Sigmoid colon (tissue), 7 donors: ENCODE data around the gene SIX2. TPM values are rescaled to one million over a fixed set of nuclear protein-coding genes. Genes with fewer than 3 reads are reported as not detected.
A peak's percentile ranks its signal among the peaks of the same experiment; 100 is the strongest.

Source experiments
- DNase-seq: peaks from one replicate; pipeline ENCODE4 v3.0.0-alpha.2; 2019
- H3K27ac ChIP-seq, 4 donors: fragments of 200-600 bp; sonication (generic); one replicate each; pipeline ENCODE4 v1.5.1; 2016 to 2019; ENCODE audit warnings: mild to moderate bottlenecking in 1 of 4
- H3K27me3 ChIP-seq, 3 donors: fragments of 200-600 bp; sonication (generic); one replicate each; pipeline ENCODE4 v1.5.1; 2019; ENCODE audit warnings: mild to moderate bottlenecking in 1 of 3
- H3K36me3 ChIP-seq, 4 donors: fragments of 200-600 bp; sonication (generic); one replicate each; pipeline ENCODE4 v1.5.1; 2016 to 2019
- H3K4me1 ChIP-seq, 4 donors: fragments of 200-600 bp; sonication (generic); one replicate each; pipeline ENCODE4 v1.5.1; 2017 to 2019
- H3K4me3 ChIP-seq, 4 donors: fragments of 200-600 bp; sonication (generic); one replicate each; pipeline ENCODE4 v1.5.1; 2017 to 2019; ENCODE audit warnings: mild to moderate bottlenecking in 2 of 4, moderate library complexity in 1 of 4
- H3K9me3 ChIP-seq, 4 donors: fragments of 200-600 bp in 3 of 4; sonication (generic) in 3 of 4; one replicate each; pipeline versions ENCODE4 v1.5.1 to v1.6.1; 2013 to 2019
- EP300 ChIP-seq, 4 donors: sonication (generic); formaldehyde crosslinking; IDR thresholded peaks; one replicate each; pipeline ENCODE4 v1.6.1; 2017; ENCODE audit warnings: antibody characterized with exemption in 4 of 4
- POLR2A ChIP-seq, 2 donors: fragments of 450-650 bp; IDR thresholded peaks; one replicate each; pipeline ENCODE4 v1.6.1; 2016; ENCODE audit warnings: antibody characterized with exemption in 2 of 2, mild to moderate bottlenecking in 2 of 2, moderate library complexity in 2 of 2
- POLR2AphosphoS5 ChIP-seq, 4 donors: sonication (generic); formaldehyde crosslinking; IDR thresholded peaks; one replicate each; pipeline ENCODE4 v1.6.1; 2017; ENCODE audit warnings: antibody characterized with exemption in 4 of 4
- WGBS, 2 donors: extraction: QIAGEN DNeasy Blood & Tissue Kit; methylation state at CpG; one replicate each; pipeline ENCODE4 v1.1.7; 2013; 5-methylcytosine and 5-hydroxymethylcytosine counted together
- intact Hi-C: fragments of 100-400 bp; cut with DNase I; formaldehyde crosslinking; loops from one replicate; pipeline ENCODE4 v1.15.1; 2023
- polyA plus RNA-seq, 3 donors: library from polyadenylated mRNA; stranded (reverse); fragments of 200-250 nt; gene quantifications; one replicate each; pipeline ENCODE4 v1.2.3, GENCODE V29; 2013
- total RNA-seq, 4 donors: library from RNA; depleted of rRNA; stranded (reverse); fragments of >200 nt; gene quantifications; one replicate each; pipeline ENCODE4 v1.1.0, GENCODE V29; 2016
- TF ChIP-seq, protein P1 (sequence below), 4 experiments: fragments of 450-650 bp in 3 of 4; fragments of 200-600 bp in 1 of 4; IDR thresholded peaks; one replicate each; pipeline ENCODE4 v1.5.1; 2016 to 2019; ENCODE audit warnings: antibody characterized with exemption in 4 of 4, mild to moderate bottlenecking in 3 of 4, moderate library complexity in 2 of 4
- donor health status: healthy with polysubstance abuse.
- donor health status: Bipolar disorder and iron deficiency.
- donor health status: healthy.

SIX2 gene
- total and polyA plus RNA-seq, 7 donors = 0.03 to 1.7 TPM; not detected in 5

- Histone ChIP-seq H3K36me3 (no peaks in the 10 kb centered on the region), H3K4me3 (no peak overlapping the region), H3K4me1 (peaks cover 0 to 50% (median 48%) of the 10 kb centered on the region in 4 donors), H3K27me3 (peaks cover 49 to 90% (median 73%) of the 10 kb centered on the region in 3 donors), H3K9me3 (no peaks in the 10 kb centered on the region), H3K27ac (no peak overlapping the region)
- no peak for TF ChIP-seq POLR2AphosphoS5 (IDR thresholded peaks at IDR 0.05)
- TF ChIP-seq EP300 (IDR thresholded peaks at IDR 0.05) = no peak
- TF ChIP-seq POLR2A (IDR thresholded peaks at IDR 0.05) = no peak
- TF ChIP-seq, protein P1, sequence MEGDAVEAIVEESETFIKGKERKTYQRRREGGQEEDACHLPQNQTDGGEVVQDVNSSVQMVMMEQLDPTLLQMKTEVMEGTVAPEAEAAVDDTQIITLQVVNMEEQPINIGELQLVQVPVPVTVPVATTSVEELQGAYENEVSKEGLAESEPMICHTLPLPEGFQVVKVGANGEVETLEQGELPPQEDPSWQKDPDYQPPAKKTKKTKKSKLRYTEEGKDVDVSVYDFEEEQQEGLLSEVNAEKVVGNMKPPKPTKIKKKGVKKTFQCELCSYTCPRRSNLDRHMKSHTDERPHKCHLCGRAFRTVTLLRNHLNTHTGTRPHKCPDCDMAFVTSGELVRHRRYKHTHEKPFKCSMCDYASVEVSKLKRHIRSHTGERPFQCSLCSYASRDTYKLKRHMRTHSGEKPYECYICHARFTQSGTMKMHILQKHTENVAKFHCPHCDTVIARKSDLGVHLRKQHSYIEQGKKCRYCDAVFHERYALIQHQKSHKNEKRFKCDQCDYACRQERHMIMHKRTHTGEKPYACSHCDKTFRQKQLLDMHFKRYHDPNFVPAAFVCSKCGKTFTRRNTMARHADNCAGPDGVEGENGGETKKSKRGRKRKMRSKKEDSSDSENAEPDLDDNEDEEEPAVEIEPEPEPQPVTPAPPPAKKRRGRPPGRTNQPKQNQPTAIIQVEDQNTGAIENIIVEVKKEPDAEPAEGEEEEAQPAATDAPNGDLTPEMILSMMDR (IDR thresholded peaks at IDR 0.05) = no peak
- WGBS, 2 donors = 27 to 28% methylated on average over 13 of the region's 13 CpGs
- no peak for DNase-seq
- intact Hi-C loops = no loop called here
Observed at GRCh38 chr2:45012733-45013132, 3.5 kb upstream of the SIX2 start.

DNA sequence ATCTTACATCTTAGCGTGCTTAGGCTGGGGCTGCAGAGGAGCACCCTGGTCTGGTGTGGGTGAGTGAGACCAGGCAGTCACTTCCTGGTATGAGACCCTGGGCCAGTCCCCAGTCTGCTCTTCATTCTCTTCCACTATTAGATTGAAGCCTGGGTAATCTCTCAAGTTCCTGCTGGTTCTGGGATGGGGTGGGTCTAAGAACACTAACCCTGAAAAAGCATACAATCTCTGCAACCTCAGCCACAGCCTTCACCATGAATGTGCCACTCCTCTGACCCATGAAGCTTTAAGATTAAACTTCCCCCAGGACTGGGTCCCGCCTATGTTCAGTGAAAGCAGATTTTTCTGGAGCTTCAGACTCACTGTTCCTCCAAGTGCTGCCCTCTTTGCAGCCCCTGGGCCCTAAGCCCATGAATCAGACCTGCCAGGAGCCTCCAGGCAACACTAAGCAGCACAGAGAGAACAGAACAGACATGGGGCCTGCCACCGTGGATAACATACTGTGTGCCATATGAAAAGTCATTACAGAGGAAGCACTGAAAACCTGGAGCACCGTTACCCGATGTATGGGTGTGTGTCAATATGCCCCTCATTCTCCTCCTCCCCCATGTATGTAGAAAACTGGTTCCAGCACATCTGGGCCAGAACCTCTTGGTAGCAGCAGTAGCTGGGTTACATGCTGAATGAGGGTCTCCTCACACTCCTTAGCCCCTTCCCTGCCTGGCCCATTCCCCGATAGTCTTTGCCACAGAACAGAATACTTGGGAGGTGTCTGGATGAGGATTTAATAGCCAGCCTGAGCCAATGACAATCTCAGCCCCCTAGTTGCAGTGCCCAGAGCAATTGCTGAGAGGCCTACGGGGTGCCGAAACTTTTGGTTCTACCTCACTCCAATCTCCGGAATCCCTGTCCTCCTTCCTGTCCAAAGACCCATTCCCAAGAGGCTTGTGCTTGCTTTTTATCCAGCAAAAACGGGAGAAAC is 2.7 kb upstream of the SIX2 start:
- peaks cover 0 to 50% (median 48%) of the 10 kb centered on the region in 4 donors for H3K4me1 ChIP-seq
- H3K36me3 ChIP-seq = no peaks in the 10 kb centered on the region
- no peak overlapping the region for H3K4me3 ChIP-seq
- no peak for DNase-seq
- no peak overlapping the region for H3K27ac ChIP-seq
- intact Hi-C loops = no loop called here
- H3K27me3 ChIP-seq = peaks cover 50 to 94% (median 81%) of the 10 kb centered on the region in 3 donors
- TF ChIP-seq POLR2AphosphoS5 (IDR thresholded peaks at IDR 0.05) (no peak), EP300 (IDR thresholded peaks at IDR 0.05) (no peak), POLR2A (IDR thresholded peaks at IDR 0.05) (no peak)
- TF ChIP-seq, protein P1 (IDR thresholded peaks at IDR 0.05) = no peak
- WGBS, 2 donors = 38 to 41% methylated on average over 10 of the region's 10 CpGs
- no peaks in the 10 kb centered on the region for H3K9me3 ChIP-seq

DNA sequence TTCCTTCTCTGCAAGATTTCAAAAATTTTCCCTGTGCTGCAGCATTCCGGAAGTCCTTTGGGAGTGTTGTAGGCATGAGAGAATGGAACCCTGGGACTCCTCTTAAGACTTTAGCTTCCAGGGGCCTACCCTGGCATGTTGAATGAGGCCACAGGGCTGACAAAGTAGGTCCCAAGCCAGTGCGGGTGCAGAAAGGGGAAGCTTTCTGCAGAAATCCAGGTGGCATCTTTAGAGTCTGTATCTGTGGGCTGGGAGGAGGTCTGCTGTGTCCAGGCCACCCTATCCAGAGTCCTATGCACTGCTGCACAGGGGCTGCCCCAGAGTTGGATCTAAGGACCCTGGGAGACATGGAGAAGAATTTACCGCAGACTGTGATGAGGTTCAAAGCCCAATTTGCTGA is 1.9 kb upstream of the SIX2 start:
- no peak for DNase-seq
- intact Hi-C loops = no loop called here
- no peak overlapping the region for H3K27ac ChIP-seq
- WGBS, 2 donors = 54 to 71% methylated on average over 3 of the region's 3 CpGs
- TF ChIP-seq POLR2A (IDR thresholded peaks at IDR 0.05) (no peak), POLR2AphosphoS5 (IDR thresholded peaks at IDR 0.05) (no peak), EP300 (IDR thresholded peaks at IDR 0.05) (no peak)
- TF ChIP-seq, protein P1 (IDR thresholded peaks at IDR 0.05) = no peak
- H3K4me3 ChIP-seq = no peak overlapping the region
- peaks cover 57 to 100% (median 87%) of the 10 kb centered on the region in 3 donors for H3K27me3 ChIP-seq
- no peaks in the 10 kb centered on the region for H3K36me3 ChIP-seq
- peaks cover 0 to 50% (median 48%) of the 10 kb centered on the region in 4 donors for H3K4me1 ChIP-seq
- H3K9me3 ChIP-seq = no peaks in the 10 kb centered on the region

DNA sequence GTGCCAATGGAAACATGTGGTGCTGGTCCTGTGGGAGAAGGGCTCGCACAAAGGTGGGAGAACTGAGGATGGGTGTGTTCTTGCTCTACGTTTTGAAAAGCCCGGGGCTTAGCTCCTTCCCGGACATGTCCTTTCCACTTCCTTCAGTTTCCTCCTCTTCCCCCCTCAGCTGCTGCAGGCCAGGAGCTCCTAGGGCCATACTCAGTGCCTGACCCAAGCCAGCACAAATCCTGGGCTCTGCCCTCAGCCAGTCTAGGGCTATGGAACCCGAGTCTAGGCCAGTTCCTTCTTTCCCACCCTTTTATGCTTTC is 1.4 kb upstream of the SIX2 start:
- peaks cover 61 to 100% (median 87%) of the 10 kb centered on the region in 3 donors for H3K27me3 ChIP-seq
- intact Hi-C loops = no loop called here
- no peak for DNase-seq
- H3K27ac ChIP-seq = peak overlapping the region in 2 of 4 donors; percentile 58 to 80
- WGBS, 2 donors = 6 to 9% methylated on average over 5 of the region's 5 CpGs
- H3K4me1 ChIP-seq = peaks cover 0 to 50% (median 48%) of the 10 kb centered on the region in 4 donors
- H3K4me3 ChIP-seq = peak overlapping the region; percentile 24 to 47 (median 42)
- no peaks in the 10 kb centered on the region for H3K36me3 ChIP-seq
- no peaks in the 10 kb centered on the region for H3K9me3 ChIP-seq
- no peak for TF ChIP-seq POLR2A (IDR thresholded peaks at IDR 0.05)
- no peak for TF ChIP-seq EP300 (IDR thresholded peaks at IDR 0.05)
- no peak for TF ChIP-seq POLR2AphosphoS5 (IDR thresholded peaks at IDR 0.05)

- H3K4me1 ChIP-seq = peaks cover 0 to 53% (median 51%) of the 10 kb centered on the region in 4 donors
- peak; percentile 77 for DNase-seq
Observed at GRCh38 chr2:45009928-45010701, 863 bp upstream of the SIX2 start.

More at GRCh38 chr2:45009928-45010701, 863 bp upstream of the SIX2 start:
- Histone ChIP-seq H3K9me3 (no peaks in the 10 kb centered on the region), H3K27me3 (peaks cover 62 to 100% (median 87%) of the 10 kb centered on the region in 3 donors), H3K4me3 (peak overlapping the region; percentile 24 to 47 (median 42)), H3K36me3 (no peaks in the 10 kb centered on the region), H3K27ac (peak overlapping the region; percentile 22 to 80 (median 58))
- peak in 1 of 4 donors; percentile 21 for TF ChIP-seq POLR2AphosphoS5 (IDR thresholded peaks at IDR 0.05)
- TF ChIP-seq, protein P1 (IDR thresholded peaks at IDR 0.05) = no peak
- 2 to 3% methylated on average over 56 of the region's 56 CpGs for WGBS, 2 donors
- intact Hi-C loops = no loop called here
